ENCODE data around the gene CHRDL2. TPM values are rescaled to one million over a fixed set of nuclear protein-coding genes. Genes with fewer than 3 reads are reported as not detected.

CHRDL2 gene
- total RNA-seq, 1 donor from 2014 or later = 1.9 TPM

DNA sequence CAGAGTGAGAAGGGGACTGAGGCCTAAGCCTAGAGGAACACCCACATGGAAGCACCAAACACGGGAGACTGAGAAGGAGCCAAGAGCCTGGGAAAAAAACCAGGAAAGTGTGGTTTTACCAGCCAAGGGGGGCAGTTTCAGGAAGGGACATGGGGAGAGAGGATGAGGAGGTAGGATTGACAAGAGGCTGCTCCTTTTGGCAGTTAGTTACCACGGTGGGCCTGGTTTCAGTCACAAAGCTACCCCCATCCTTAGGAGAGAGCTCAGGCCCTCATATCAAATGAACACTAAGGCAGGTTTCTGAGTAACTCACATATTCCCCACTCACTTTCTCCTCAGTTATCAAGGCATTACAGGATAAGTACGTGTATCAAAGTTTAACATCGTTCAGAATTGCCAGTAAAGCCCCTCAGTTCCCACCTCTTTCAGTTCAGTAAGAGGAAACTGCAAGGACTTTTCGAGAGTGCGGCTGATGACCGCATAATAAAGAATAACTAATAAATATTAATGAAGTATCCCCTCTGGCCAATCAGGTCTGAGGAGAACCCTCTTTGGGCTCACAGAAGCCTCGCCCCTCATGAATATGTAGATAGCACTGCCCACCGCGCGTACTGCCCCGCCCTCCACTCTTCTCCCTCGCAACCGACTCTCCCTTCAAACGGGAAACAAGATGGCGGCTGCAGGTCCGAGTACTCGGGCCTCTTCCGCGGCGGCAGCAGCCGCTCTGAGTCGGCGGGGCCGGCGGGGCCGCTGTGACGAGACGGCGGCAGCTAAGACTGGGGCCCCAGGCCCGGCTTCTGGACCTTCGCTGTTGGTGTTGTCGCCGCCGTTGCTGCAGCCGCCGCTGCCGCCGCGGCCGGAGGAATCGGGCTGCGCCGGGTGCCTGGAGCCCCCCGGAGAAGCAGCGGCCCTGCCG is 17.2 kb upstream of the CHRDL2 start, which contains the start of gene RNF169:
Gene RNF169, plus strand, starts transcription at position 639 of the 916 bp plus-strand sequence. Its CDS starts 32 bp downstream, at position 671.
- peak; percentile 98 for DNase-seq

DNA sequence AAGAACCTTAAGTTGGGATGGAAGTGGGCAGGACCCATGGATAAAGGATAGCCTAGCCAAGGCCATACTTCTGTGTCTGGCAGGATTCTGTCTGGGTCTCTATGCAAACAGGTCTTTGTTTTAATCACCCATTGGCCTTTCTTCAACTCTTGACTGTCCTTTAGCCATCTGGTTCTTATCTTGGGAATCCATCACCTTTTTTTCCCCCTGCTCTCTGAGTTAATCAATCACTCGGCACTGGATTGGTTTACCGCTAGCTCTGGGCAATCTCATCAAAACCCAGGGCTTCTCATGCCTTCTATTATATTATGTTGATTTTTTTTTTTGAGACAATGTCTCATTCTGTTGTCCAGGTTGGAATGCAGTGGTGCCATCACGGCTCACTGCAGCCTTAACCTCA is 15.6 kb upstream of the CHRDL2 start:
- DNase-seq = no peak

DNA sequence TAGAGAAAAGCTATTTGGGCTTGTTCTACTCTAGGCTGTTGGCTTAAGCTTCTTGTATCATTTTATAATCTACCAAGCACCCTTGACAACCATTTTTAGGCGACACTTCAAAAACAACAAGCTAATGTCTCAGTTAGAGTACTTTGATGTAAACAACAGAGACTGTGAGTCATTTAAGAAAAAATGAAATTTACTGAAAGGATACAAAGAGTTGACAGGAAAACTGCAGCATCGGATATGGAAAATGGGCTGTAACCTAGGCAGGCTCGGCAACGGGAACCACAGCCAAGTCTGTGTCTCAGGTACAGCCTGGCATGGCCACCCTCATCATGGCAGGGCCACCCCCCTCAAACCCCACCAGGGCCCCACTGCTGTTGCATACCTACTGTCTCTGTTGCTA is 13.1 kb upstream of the CHRDL2 start:
- peak; percentile 48 for DNase-seq

DNA sequence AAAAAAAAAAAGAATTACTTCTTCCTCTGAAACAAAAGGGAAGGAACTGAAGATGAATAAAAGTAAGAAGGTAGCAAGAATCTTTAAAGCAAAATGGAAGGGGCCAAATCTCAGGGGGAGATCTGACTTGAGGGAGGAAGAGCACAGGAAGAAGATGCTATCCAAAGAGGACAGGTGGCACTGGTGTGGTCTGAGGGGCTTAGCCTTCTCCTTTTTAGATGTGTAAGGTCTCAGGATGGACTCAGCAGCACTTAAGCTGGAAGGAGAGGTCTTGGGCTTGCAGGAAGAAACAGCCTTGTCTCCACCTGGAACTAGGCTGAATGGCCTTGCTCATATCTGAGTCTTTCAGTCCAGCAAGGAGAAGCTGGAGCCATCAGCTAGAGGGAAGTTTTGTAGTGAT is 12.4 kb upstream of the CHRDL2 start:
- DNase-seq = no peak

DNA sequence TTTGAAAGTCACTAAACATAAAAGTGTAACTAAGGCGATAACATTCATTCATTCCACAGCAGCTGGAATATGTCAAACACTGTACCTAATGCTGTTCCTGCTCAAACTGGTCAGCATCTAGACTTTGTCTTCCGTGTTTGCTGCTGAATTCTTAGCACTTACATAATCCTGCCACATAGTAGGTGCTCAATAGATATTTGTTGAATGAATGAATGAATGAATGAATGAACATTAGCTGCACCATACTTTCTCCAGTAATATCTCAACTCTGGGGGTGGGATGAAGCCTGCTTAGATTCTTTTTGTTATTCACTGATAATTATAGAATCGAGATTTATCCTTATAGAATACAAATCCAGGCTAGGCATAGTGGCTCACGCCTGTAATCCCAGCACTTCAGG is 10.8 kb upstream of the CHRDL2 start:
- no peak for DNase-seq

DNA sequence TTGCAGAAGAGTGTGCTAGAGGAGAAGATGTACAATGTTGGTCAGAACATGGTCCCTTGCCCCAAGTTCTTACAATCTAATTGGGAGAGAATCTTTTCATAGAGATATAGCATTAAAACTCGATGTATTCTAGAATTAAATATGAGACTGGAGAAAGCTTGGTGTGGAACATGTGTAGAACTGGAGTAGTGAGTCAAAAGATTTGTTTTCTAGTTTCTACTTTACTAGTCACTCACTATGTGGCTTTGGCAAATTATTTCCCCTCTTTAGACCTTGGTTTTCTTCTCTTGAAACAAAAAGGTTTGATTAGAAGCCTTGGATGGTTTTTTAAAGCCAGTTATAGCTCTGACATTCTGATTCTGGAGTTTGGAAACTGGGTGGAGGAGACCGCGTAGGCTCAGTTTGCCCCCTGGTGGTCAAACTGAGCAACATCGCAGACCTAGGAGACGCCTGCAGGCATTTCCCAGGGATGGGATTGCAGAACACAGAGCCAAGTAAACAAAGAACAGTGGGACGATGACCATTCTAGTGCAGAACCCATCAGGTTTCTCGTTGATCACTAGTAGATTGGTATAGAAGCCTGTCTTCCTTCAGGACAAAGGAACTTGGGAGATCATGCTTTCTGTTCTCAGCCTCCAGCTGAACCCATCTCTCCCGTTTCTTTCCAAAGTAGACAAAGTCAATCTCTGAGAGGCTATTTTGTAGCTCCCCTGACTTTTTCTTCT is 8.5 kb upstream of the CHRDL2 start:
- DNase-seq = peak; percentile 79

DNA sequence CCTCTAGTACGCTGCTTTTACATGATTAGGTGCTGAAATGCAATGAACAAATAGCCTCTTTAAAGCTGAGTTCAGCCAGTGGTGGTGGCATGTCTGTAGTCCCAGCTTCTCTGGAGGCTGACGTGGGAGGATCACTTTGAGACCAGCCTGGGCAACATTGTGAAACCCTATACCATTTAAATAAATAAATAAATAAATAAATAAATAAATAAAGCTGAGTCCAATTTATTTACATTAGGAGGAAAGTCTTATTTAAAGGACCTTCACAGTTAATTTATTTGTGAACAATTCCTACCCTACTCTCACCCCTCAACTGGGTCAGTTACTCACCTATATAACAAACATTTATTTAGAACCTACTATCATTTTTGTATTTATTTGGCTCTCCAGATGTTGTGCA is 4.8 kb upstream of the CHRDL2 start:
- no peak for DNase-seq

DNA sequence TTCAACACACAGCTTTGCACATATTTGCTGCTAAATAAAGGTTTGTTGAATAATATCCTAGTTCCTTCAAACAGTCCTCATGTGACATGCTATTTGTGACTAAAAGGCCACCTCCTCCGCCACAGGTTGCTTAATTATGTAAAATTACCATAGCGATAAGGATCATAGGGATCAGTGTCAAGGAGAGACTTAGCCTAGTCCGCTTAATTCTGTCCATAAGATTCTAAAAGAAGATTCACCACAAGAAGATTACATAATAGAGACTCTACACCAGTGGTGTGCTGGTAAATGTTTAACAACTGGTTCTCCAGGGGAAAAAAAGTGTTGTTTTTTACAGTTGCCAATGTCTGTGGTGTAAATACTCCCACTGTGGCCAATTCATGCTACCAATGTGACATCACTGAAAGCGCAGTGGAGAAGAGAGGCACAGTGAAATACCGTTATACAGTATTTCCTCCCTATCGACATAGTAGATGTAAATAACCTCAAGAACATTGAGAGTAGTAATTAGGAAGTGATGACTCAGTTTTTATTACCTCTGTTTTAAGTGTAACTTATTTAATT is 4.2 kb upstream of the CHRDL2 start:
- no peak for DNase-seq

DNA sequence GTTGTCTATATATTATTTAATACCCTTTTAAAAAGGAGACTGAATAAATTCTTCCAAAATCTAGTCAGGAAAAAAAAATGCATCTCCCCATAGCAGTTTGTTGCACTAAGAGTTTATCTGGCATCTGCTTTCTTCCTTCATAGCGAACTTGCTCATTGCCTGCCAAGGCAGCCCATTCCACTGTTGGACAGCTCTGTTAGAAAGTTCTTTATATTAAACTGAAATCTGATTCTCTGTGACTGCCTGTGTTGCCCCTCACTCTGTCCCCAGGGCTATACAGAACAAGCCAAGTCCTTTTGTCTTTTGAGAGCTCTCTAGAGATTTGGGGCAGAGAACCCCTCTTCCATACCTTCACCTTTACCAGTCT is 3.3 kb upstream of the CHRDL2 start:
- DNase-seq = no peak

DNA sequence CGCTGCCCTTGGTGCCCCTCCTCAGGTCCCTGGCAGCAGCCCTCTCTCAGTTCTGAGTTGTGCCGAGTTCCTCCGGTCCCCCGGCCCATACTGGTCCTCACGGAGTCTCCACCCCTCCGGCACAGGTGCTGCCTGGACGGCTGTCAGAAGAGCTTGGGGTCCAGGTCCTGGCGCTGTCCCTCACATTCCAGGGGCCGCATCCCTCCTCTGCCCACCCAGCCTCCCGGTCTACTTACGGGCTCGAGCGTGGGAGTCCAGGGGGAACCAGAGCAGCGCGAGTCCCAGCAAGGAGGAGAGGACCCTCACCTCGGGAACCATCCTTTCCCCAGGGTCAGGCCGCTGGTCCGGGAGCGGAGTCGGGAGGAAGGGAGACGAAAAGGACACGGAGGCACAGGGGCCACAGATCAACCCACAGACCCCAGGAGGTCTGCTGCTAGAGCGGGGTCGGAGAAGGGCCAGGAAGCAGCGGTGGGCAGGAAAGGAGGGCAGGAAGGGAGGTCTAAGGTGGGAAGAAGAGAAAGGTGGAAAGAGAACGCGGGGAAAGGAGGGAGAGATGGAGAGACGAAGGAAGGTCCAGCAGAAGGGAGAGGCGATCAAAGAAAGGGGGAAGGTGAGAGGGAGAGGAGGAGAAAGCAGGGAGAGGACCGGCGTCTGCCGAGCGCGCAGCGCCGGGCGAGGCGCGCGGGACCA is 510 bp downstream of the CHRDL2 start:
- no peak for DNase-seq

DNA sequence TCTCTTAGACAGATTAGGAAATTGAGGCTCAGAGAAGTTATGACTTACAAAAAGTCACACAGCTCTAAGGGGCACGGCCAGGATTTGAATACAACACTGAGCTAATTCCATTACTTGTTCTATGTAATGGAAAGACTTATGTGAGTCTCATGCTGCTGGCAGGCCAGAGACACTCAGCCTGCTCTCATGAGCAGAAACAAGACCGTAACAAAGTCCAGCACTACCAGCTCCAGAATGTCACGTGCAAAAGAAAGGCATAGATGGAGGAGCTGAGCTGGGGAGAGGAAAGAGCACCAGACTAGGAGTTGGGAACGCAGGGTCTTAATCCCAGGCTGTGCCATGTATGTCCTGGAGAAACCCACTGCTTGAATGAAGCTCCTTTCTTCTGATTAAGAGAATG is 1.8 kb downstream of the CHRDL2 start:
- DNase-seq = no peak

DNA sequence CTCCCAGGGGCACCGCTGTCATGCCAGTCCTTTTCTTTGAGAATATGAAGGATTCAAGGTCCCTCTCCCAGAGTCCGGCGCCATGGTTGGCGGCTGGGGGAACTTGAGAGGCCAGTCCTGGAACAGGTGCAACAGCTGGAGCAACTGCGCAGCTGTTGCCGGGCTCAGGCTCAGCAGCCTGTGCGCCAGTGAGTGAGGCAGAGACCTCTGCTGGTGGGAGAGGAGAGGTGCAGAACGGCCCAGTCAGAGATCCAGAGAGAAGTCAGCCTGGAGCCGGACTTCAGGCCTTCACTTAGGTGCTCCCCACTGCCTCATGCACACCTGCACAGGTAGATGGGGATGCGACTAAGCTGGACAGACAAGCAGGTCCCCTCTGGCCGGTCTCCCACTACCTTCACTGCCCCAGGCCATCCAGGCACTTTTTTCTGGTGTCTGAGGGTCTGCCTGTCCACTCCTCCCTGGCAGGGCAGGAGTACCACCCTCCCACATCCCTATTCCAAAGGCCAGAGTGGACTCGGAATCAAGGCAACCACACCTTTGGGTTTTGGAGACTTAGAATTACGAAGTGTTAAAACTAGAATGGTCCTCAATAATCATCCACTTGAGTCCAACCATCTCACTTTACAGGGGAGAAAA is 4.6 kb downstream of the CHRDL2 start:
- DNase-seq = peak; percentile 81

DNA sequence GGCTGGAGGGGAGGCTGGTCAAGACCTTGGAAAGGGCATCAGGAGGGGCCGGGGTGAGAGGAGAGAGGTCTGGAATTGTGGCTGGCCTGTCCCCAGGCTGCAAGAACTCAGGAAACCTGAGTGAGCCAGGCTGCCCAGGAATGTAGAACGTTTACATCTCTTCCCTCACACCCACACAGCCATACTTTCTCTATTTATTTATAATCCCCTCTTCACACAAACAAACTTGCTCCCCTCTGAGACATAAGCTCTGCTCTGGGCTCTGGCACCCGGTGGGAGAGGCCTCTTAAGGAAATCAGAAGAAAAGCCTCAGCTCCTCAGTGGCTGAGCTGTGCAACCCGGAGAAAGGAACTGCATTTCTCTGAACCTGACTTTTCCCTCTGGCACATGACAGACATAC is 5.5 kb downstream of the CHRDL2 start:
- no peak for DNase-seq

DNA sequence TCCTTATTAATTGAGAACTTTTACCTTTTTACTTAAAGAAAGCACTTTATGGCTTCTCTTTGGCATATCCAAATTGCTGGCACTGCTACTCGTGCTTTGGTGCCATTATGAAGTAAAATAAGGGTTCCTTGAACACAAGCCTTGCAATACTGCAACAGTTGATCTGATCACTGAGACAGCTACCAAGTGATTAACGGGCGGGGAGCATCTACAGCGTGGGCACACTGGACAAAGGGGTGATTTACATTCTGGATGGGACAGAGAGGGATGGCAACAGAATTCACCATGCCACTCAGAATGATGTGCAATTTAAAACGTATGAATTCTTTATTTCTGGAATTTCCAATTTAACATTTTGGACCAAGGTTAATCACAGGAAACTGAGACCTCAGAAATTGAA is 7.7 kb downstream of the CHRDL2 start:
- no peak for DNase-seq

DNA sequence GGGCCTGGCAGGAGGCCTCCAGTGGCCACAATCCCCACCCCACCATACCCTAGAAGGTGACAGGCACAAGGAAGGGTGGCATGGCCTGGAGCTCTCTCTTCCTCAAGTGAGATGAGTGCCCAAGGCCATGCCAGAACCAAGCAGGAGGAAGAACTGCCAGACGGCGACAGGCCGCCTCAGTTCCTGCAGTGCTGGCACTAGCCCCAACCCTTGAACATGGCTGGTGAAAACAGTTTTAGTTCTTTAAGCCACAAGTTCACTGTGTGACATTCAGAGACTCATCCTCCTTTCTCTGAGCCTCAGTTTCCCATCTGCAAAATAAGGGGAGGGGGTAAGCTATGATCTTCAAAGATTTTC is 9.8 kb downstream of the CHRDL2 start:
- no peak for DNase-seq

DNA sequence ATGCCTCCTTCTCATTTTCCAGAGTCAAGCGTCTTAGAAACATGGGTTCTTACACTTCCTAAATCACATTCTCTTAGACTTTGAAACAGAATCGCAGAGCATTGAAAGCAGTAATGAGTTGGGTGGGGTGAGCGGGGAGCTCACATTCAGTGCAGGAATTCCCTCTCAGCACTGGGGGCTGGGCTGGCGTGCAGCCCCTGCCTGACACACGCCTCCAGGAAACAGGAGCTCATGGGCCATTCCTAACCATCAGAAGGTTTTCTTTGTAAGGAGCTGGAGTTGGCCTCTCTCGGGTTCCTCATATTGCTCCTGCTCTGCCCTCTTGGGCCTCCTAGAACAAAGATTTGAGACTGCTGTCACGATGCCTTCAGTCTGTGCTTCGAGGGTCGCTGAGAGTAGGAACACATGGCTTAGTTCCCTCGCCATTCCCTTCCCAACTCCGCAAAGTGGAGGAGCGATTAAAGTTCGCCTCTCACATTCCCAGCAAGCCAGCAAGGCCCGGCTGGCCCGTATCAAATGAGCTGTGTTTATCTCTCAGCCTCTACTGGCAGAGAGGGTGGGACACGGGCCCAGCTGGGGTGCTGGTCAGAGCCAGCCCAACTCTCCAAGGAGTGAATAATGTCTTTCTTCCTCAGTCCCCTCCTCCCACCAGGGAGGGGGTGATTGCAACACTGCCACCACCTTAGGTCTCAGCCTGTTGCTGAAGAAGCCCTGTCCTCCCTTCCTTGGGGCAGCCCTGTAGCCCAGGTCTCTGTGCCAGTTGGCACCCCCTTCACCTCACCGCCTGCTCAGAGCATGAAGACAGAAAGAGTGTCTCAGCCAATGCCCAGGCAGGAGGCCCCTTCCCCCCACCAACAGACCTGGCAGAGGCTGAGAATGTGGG is 10.4 kb downstream of the CHRDL2 start:
- no peak for DNase-seq

DNA sequence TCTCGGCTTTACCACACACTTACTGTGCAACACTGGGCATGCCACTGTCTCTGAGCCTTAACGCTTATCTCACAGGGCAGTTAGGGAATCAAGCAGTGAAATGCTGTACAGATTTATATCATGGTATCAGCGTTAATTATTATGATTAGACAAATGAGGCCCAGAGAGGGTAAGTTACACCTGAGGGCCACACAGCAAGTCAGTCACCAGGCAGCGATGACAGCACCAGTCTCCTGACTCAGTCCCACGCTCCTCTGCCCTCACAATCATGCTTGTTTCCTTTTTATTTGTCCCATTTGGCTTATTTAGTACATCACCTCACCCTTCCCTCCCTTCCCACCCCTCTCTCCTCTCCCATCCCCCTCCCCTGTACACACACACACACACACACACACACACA is 12.2 kb downstream of the CHRDL2 start:
- DNase-seq = no peak

DNA sequence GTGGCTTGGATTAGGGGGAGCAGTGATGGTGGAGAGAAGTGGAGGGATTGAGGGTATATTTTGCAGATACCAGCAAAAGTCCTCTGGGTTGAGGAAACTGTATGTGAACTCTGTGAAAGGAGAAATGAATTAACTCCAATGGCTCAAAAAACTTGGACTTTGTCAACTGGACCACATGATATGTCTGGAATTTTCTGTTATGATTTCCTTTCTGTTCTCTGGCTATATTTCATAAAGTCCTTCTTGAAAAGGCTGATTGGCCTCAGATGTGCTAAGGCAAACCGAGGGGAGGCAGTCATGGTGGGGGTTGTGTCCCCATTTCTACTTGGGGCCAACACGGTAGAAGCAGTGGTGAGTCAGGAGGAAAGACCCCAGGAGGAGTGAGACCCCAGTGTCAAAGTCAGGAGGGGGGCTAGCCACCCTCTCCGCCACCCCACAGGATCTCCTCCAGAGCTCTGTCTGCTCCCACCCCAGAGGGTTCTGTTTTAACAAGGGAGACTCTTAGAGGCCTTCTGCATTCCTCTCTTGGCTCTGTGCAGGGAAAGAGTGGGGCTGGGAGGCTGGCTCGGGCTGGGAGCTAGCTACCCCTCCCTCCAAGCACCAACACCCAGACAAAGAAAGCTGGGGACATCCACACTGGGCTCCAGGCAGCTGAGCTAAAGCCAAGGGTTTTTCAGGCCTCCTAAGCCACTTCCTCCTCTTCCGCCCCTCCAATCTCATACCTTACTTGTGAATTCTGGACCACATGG is 13.8 kb downstream of the CHRDL2 start:
- no peak for DNase-seq

DNA sequence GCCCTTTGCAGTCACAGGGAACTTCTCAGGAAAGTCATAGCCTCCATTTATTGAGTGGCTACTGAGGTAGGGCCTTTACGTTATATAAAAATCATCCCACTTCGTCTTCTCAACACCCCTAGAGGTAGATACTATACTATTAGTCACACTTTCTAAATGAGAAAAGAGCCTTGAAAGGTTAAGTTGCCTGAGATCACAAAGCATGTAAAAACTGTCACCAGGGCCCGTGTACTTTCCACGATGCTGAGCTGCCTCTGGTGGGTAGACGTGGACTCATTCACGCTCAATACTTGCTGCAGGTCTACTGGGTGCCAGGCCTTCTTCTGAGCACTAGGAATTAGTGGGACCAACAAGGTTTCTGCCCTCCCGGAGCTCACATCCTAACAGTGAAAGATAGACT is 16.3 kb downstream of the CHRDL2 start:
- no peak for DNase-seq

DNA sequence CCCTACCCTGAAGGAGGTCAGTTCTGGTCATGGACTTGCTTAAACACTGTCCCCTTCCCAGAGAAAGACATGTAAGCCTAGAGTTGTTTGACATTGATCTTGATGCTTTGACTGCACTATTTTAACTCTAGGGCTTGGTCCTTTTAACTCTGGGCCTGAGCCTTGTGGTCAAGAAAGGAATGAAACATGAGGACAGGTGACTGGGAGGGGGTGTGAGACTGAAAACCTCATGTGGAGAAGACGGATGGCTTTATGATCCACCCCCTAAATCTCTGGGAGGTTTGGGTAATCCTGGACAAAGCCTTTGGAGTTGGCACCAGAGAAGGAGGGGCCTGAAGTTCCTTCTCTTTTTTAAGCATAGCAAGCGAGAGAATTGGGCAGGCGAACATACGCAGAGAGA is 17.5 kb downstream of the CHRDL2 start:
- no peak for DNase-seq
